Retinal pigment epithelial cell (primary cell): ENCODE results near the gene PHF13.

Source experiments
- DNase-seq: peaks from one replicate; pipeline ENCODE4 v3.0.0-alpha.2; 2010; ENCODE audit warnings: low read depth
- H3K4me3 ChIP-seq: 2 replicates; pipeline ENCODE4 v1.5.1; 2011; ENCODE audit warnings: mild to moderate bottlenecking, low read length, control low read depth, moderate library complexity
- CTCF ChIP-seq: conservative IDR thresholded peaks from 2 replicates; pipeline ENCODE4 v1.5.1; 2011; ENCODE audit warnings: low read depth, low read length, control low read depth, inconsistent platforms

The PHF13 gene

DNA sequence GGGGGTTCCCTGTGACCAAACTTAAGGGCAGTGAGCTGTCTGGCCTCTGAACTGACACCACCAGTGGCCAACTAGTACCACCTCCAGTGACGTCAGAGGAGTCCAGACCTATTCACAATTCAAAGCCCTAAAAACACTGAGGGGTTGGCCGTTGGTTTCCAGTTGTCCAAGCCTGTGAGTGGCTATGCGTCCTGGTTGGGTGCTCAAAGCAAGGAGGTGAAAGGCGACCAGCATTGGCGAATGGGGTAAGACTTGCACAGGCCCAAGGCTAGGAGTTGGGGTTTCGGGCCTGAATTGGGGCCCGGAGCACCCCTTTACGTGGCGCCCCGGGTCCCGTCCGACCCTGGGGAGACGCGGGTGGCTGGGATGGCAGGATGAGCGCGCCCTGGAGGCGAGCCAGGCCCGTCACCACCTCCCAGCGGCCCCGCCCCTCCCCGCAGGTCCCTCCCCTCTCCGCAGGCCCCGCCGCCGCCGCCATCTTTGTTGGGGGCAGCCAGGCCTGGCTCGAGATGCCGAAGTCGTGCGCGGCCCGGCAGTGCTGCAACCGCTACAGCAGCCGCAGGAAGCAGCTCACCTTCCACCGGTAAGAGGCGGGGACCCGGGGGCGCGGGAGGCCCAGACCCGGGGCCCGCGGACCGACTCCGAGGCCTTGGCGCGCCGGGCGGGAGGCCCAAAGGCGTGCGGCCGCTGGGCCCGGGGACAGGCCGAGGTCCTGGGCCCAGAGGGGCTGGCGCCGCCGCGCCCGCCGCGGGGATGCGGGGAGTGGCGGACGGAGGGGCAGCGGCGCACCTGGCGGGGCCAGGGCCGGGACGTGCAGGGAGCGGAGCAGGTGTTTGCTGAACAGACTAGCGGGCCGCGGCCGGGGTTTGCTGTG, 11.4 kb downstream of the PHF13 start, which contains the start of gene THAP3:
TSS of gene THAP3 (plus strand) at position 159 of the 874 bp plus-strand sequence. CDS start at position 510, 351 bp downstream.
- H3K4me3 ChIP-seq, result peak within 1 kb of the TSS; percentile 70
- no peak for TF ChIP-seq CTCF
- DNase-seq, result peak; percentile 73

DNA sequence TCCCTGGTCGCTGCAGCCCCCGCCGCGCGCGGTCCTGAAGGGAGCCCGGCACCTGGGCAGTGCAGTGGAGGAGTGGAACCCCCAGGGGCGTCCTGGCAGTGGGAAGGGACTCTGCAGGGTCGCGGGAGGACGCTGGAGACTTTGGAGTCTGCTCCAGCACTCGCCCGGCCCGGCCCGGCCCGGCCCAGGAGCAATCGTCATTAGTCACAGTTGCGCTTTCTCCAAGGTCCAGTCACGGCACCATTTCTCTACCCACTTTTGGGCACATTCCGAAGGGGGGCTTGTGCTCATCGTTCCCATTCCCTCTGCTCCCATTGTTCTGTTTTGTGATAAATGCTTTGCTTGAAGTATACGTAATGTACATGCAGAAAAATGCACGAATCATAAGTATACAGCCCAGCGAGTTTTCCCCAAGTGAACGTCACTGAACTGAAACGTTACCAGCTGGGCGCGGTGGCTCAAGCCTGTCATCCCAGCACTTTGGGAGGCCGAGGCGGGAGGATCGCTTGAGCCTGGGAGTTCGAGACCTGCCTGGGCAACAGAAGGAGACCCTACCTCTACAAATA, 12.1 kb downstream of the PHF13 start:
- H3K4me3 ChIP-seq, result peak overlapping the region; percentile 70
- no peak for DNase-seq
- no peak for TF ChIP-seq CTCF

- DNase-seq, result no peak
- no peak for TF ChIP-seq CTCF
- H3K4me3 ChIP-seq, result no peak overlapping the region
Observed at GRCh38 chr1:6627031-6627430, 13.5 kb downstream of the PHF13 start.

DNA sequence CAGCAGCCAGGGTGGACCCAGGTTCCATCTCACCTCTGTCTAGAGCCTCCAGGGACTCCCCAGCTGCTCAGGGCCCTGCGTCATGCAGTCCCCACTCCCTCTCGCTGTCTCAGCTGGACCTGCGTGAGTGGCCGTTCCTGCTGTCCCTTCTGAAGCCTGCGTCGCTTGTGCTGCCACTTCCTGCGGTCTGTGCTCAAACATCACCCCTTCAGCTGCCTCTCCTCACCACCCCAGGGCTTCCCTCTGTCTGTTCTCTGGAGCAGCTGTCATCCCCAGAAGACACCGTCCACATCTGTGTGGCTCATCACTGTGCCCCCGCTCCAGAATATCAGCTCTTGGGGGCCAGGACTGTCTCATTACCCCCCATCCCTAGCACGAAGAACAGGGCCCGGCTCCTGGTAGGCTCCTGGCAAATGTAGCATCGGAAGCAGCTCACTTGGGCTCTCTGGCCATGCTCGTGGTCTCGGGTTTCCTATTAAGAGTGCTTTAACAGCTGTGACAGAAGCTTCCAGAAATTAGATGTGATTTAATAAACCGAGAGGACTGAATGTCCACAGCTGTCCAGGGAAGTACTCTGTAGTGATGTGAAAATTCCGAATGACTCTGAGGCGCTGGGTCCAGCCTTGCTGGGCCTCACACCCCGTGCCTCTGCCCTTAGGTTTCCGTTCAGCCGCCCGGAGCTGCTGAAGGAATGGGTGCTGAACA, 14.5 kb downstream of the PHF13 start:
- H3K4me3 ChIP-seq, result no peak overlapping the region
- TF ChIP-seq CTCF, result no peak
- DNase-seq, result no peak

DNA sequence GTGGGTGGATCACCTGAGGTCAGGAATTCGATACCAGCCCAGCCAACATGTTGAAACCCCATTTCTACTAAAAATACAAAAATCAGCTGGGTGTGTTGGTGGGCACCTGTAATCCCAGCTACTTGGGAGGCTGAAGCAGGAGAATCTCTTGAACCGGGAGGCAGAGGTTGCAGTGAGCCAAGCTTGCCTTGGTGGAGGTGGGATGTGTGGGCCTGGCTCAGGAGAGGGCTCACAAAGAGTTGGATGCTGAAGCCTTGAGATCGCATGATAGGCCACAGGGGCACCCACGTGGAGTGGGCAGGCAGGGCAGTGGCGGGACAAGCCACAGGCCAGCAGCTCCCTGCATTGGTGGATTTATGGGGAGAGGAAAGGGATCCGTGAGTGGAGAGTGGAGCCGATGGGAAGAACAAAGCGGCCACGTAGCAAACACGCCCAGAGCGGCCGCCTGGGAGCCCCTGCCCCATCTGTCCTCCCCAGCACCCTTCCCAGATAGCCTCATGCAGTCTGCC, 15.5 kb downstream of the PHF13 start:
- no peak for TF ChIP-seq CTCF

DNA sequence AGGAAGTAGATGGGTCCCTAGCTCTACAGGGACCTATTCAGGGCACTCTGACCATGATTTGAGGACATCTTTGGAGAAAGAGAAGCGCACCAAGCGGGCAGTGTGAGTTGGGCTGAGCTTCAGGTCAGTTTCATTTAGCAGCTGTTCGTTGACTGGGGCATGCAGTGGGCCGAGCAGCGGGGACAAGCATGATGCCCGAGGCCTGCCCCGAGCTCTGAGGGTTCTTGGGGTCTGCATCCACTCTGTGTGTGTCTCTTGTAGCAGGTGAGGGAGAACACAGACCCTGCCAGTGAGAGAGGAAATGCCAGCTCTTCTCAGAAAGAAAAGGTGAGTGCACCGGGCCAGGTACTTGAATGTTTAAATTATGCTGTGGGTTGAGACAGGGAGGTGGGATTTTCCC, 16.5 kb downstream of the PHF13 start:
- no peak overlapping the region for H3K4me3 ChIP-seq
- no peak for TF ChIP-seq CTCF
- DNase-seq, result no peak

More for the DNA sequence above, 15.5 kb downstream of the PHF13 start:
- H3K4me3 ChIP-seq, result no peak overlapping the region
- DNase-seq, result no peak
